ENCODE data around the gene DNAJC5. TPM values are rescaled to one million over a fixed set of nuclear protein-coding genes. Genes with fewer than 3 reads are reported as not detected.

DNAJC5 gene
- total and polyA plus RNA-seq, 9 of the 15 experiments (the other 6 are each of a cell fraction or from before 2014, with no cell fraction given): 0.95 to 42.8 (median 23.4) TPM

DNA sequence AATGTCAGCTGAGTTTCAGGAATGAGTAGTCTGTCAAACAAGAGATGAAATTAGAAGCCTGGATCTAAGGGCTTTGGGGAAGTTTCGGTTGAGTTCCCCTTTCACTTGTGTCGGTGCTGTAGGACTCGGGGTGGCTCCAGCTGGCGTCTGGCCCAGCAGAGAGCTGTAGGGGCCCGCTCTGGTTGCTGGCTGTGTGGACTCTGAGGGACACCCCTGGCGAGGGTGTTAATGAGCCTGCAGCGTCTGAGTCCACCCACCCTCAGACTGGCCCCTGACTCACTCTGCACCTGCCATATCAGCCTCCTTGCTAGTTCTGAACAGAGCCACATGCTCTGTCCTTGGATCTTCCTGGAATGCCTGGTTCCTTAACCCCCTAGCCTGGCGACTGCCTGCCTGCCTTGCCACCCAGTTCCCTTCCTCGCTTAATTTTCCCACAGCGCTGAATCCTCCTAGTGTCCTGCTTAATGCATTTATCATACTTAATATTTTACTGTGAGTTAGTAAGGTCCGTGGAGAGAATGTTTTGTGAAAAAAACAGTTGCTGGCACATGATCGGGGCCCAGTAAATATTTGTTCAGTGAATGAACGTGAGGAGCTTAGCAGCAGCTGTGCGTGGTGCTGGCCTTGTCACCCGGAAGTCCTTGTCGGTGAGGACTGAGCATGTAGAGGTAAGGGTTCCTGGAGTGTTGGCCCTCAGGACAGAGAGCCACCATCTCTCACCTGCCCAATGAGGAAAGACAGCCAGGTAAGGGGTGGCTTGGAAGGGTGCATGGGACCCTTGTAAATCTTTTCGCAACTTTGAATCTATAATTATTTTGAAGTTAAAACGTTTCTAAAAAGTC, 1.6 kb downstream of the DNAJC5 start:
- FAIRE-seq: peak; percentile 65
- peak in 3 of 4 experiments; percentile 33 to 66 (median 56) for DNase-seq (ENCODE audit: extremely low read depth in 1 of 4, low spot score in 3 of 4)
- Histone ChIP-seq H3K36me3 (ENCODE audit: control insufficient read depth, insufficient read depth, low read length) (peaks cover 29% of the 10 kb centered on the region; the same call in 2 of the 3 replicates), H3K9me3 (replicated peaks; ENCODE audit: control insufficient read depth, insufficient read depth, low read depth, low read length) (no peaks in the 10 kb centered on the region), H4K20me1 (replicated peaks; ENCODE audit: control insufficient read depth, insufficient read depth, low read length) (peaks cover 27% of the 10 kb centered on the region), H3K27me3 (ENCODE audit: control insufficient read depth in 2 of 2, insufficient read depth in 2 of 2, low read length in 2 of 2) (no peaks in the 10 kb centered on the region), H2AFZ (ENCODE audit: low read depth, low read length) (no peak overlapping the region), H3K4me3 (peak overlapping the region; percentile 61), H3K9ac (ENCODE audit: insufficient read depth in 1 of 2, low read depth in 2 of 2, low read length in 2 of 2) (peak overlapping the region; percentile 85 to 92), H3K79me2 (ENCODE audit: control insufficient read depth, insufficient read depth, low read length) (peaks cover 61% of the 10 kb centered on the region), H3K4me2 (ENCODE audit: insufficient read depth, low read length) (peak overlapping the region; percentile 92), H3K9me1 (ENCODE audit: control insufficient read depth, insufficient read depth, low read length) (no peaks in the 10 kb centered on the region), H3K27ac (ENCODE audit: extremely low read depth, low read depth, low read length) (peak overlapping the region; percentile 78), H3K4me1 (replicated peaks in 1 of 2; ENCODE audit: control insufficient read depth in 2 of 2, insufficient read depth in 2 of 2, low read length in 2 of 2) (peaks cover 30 to 55% of the 10 kb centered on the region in 2 experiments)
- peak; percentile 69 for ATAC-seq
- WGBS (ENCODE audit: insufficient coverage, low coverage, missing lambda C conversion rate): 19% methylated on average over 18 of the region's 18 CpGs
- CTCF ChIA-PET (ENCODE audit: low intra/inter-chr PET ratio): no interaction called here
- BruUV-seq (replicated peaks): no TSS peak
- intact Hi-C loops (cut with micrococcal nuclease): no loop called here
- POLR2A ChIA-PET: interaction anchor here (0.7 to 1.0 kb wide), 4 partner anchors 21 to 188 kb away, joined by 3 to 4 read pairs (median 4); partner anchors contain the start of genes ARFRP1, TPD52L2 and ZGPAT
- in situ Hi-C loops (cut with MboI): no loop called here
- TF ChIP-seq ZNF551 (CRISPR knock-in tag; IDR thresholded peaks at IDR 0.05) (no peak), ZFP30 (CRISPR knock-in tag; IDR thresholded peaks at IDR 0.05; ENCODE audit: borderline replicate concordance) (no peak), ARID1B (IDR thresholded peaks at IDR 0.05) (no peak; the same call in 1 of the 2 replicates), ZNF197 (CRISPR knock-in tag; IDR thresholded peaks at IDR 0.05; ENCODE audit: low read depth) (no peak), ETV1 (tag; conservative IDR thresholded peaks at IDR 0.05; ENCODE audit: low read depth) (no peak), MEIS2 (IDR thresholded peaks at IDR 0.05; ENCODE audit: partially characterized antibody) (no peak), STAT5A (IDR thresholded peaks at IDR 0.05; ENCODE audit: borderline replicate concordance, low read length) (no peak), BRCA1 (IDR thresholded peaks at IDR 0.05) (no peak), BRCA1 (CRISPR knock-in tag; IDR thresholded peaks at IDR 0.05) (no peak), TAL1 (IDR thresholded peaks at IDR 0.05) (no peak), HDAC6 (IDR thresholded peaks at IDR 0.05; ENCODE audit: low read depth, low read length) (no peak), YY1 (IDR thresholded peaks at IDR 0.05; ENCODE audit: borderline replicate concordance in 1 of 3, control insufficient read depth in 1 of 3, extremely low read depth in 1 of 3, insufficient read depth in 3 of 3, insufficient read length in 1 of 3, insufficient replicate concordance in 2 of 3, low read depth in 1 of 3, low read length in 2 of 3) (peak in 1 of 3 experiments; percentile 32), NFIC (IDR thresholded peaks at IDR 0.05) (peak; percentile 29; the same call in 1 of the 2 replicates), CSDE1 (IDR thresholded peaks at IDR 0.05) (no peak), TAF9B (IDR thresholded peaks at IDR 0.05; ENCODE audit: partially characterized antibody) (no peak), ZNF79 (CRISPR knock-in tag; IDR thresholded peaks at IDR 0.05; ENCODE audit: low read depth) (no peak), ZNF699 (CRISPR knock-in tag; IDR thresholded peaks at IDR 0.05; ENCODE audit: insufficient replicate concordance) (no peak), NR2C2 (CRISPR knock-in tag; IDR thresholded peaks at IDR 0.05) (no peak), NR2C2 (tag; IDR thresholded peaks at IDR 0.05) (no peak), ZNF24 (IDR thresholded peaks at IDR 0.05) (no peak)
- TF ChIP-seq, protein P1, sequence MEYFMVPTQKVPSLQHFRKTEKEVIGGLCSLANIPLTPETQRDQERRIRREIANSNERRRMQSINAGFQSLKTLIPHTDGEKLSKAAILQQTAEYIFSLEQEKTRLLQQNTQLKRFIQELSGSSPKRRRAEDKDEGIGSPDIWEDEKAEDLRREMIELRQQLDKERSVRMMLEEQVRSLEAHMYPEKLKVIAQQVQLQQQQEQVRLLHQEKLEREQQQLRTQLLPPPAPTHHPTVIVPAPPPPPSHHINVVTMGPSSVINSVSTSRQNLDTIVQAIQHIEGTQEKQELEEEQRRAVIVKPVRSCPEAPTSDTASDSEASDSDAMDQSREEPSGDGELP (CRISPR knock-in tag; IDR thresholded peaks at IDR 0.05; ENCODE audit: borderline replicate concordance): peak; percentile 46; the same call in 1 of the 2 replicates
